Measurements from ENCODE around the gene RGS7. TPM values are rescaled to one million over a fixed set of nuclear protein-coding genes. Genes with fewer than 3 reads are reported as not detected.
"Not testable (repeated sequence)": the region's sequence is repeated elsewhere in the genome, so short reads cannot be mapped to it uniquely, and the experiment has no call there.

RGS7 gene
- total RNA-seq, 2 donors from 2014 or later: not detected

DNA sequence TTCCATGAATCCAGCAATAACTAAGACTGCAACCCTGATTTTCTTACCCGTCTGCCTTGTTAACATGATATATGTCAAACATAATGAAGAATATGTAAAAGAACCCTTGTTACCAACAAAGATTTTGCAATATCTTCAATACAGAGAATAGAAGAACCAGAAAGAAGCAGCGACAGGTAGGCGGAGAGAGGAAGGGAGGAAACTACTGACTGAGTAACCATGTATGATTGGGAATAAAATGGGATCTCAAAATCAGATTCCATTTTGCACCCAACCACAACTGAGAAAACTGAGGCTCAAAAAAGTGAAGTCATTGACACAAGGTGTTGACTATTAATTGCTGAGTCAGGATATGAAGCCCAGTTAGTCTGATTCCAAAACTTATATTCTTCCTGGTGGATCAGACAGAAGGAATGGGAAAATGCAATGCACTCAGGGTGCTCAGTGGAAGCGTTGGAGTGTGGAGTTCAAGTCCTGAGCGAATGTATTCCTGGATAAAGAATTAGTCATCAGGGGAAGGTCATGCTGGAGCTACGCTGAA lies 451.7 kb downstream of the RGS7 start:
- H3K4me1 Mint-ChIP-seq: no peaks in the 10 kb centered on the region
- no peak for ATAC-seq
- H3K36me3 Mint-ChIP-seq (ENCODE audit: low read depth): no peaks in the 10 kb centered on the region
- no peak for DNase-seq
- H3K27ac Mint-ChIP-seq: no peak overlapping the region
- H3K9me3 ChIP-seq (ENCODE audit: control insufficient read depth, low read length, poor library complexity, severe bottlenecking): peaks cover 2% of the 10 kb centered on the region
- no peaks in the 10 kb centered on the region for H3K27me3 Mint-ChIP-seq
- H3K4me3 Mint-ChIP-seq: no peak overlapping the region

DNA sequence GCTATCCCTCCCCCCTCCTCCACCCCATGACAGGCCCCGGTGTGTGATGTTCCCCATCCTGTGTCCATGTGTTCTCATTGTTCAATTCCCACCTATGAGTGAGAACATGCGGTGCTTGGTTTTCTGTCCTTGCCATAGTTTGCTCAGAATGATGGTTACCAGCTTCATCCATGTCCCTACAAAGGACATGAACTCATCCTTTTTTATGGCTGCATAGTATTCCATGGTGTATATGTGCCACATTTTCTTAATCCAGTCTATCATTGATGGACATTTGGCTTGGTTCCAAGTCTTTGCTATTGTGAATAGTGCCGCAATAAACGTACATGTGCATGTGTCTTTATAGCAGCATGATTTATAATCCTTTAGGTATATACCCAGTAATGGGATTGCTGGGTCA lies 461.6 kb downstream of the RGS7 start:
- ATAC-seq; H3K4me1 Mint-ChIP-seq; H3K27me3 Mint-ChIP-seq; H3K9me3 ChIP-seq (ENCODE audit: control insufficient read depth, low read length, poor library complexity, severe bottlenecking); H3K27ac Mint-ChIP-seq; H3K4me3 Mint-ChIP-seq; DNase-seq; H3K36me3 Mint-ChIP-seq (ENCODE audit: low read depth): not testable (repeated sequence)

DNA sequence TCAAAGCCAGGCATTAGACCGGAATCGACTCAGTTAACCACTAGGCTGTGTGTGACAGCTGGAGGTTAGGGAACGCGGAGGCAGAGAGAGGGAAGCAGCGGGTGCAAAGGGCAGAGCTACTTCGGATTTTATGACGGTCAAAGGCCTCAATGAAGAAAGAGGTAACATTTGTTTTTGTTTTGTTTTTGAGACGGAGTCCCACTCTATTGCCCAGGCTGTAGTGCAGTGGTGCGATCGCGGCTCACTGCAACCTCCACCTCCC lies 468.3 kb downstream of the RGS7 start:
- H3K9me3 ChIP-seq (ENCODE audit: control insufficient read depth, low read length, poor library complexity, severe bottlenecking): no peaks in the 10 kb centered on the region
- Mint-ChIP-seq H3K27me3 (no peaks in the 10 kb centered on the region), H3K4me3 (no peak overlapping the region), H3K27ac (no peak overlapping the region), H3K36me3 (ENCODE audit: low read depth) (no peaks in the 10 kb centered on the region), H3K4me1 (peaks cover 2% of the 10 kb centered on the region)
- DNase-seq: no peak
- no peak for ATAC-seq

DNA sequence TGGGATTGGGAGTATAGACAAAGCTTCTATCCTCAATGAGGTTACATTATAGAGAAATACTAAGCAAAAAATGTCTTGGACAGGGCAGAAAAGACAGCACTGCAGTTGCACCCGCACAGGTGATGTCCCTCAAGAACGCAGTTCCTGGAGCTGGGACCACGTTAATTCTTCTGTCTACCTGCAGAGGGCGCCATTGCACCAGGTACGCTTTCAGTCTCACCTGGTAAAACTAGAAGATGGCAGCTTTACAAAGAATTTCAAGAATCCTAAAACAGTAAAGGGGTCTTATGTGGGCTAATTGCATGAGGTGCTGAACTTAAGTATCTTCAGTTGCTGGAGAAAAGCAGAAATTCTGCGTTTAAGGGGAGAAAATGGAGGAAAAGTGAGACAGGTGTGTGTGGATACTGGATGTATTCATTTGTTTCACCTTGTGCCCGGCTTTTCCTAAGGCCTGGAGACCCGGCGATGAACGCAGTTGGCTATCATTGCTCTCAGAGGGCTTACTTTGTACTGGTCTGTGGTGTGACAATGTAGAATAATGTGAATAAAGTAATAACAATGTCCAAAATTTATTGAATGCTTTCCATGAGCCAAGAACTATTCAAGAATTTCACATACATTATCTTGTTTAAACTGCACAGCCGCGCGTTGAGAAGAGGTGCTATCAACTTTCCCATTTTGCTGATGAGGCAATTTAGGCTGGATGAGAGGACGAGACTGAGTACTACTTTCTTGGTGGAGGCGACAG lies 468.8 kb downstream of the RGS7 start:
- H3K27me3 Mint-ChIP-seq: no peaks in the 10 kb centered on the region
- H3K4me3 Mint-ChIP-seq: no peak overlapping the region
- no peak for ATAC-seq
- no peak overlapping the region for H3K27ac Mint-ChIP-seq
- DNase-seq: no peak
- H3K4me1 Mint-ChIP-seq: peaks cover 2% of the 10 kb centered on the region
- H3K36me3 Mint-ChIP-seq (ENCODE audit: low read depth): no peaks in the 10 kb centered on the region
- H3K9me3 ChIP-seq (ENCODE audit: control insufficient read depth, low read length, poor library complexity, severe bottlenecking): no peaks in the 10 kb centered on the region

DNA sequence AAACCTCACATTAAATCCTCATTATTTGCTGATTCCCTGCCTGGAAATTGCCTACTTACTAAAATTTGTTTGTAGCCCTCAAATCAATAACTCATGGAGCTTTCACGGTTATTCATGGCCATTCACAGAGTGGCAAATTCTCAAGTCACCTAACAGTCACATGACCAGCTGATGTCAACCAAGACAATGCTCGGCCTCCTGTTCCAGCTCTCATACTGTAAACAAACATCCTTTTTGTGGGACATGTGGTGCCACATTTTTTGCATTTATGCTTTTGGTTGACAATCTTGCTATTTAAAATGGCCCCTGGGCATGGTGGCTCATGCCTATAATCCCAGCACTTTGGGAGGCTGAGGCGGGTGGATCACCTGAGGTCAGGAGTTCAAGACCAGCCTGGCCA lies 473.5 kb downstream of the RGS7 start:
- Mint-ChIP-seq H3K27ac (no peak overlapping the region), H3K36me3 (ENCODE audit: low read depth) (no peaks in the 10 kb centered on the region)

DNA sequence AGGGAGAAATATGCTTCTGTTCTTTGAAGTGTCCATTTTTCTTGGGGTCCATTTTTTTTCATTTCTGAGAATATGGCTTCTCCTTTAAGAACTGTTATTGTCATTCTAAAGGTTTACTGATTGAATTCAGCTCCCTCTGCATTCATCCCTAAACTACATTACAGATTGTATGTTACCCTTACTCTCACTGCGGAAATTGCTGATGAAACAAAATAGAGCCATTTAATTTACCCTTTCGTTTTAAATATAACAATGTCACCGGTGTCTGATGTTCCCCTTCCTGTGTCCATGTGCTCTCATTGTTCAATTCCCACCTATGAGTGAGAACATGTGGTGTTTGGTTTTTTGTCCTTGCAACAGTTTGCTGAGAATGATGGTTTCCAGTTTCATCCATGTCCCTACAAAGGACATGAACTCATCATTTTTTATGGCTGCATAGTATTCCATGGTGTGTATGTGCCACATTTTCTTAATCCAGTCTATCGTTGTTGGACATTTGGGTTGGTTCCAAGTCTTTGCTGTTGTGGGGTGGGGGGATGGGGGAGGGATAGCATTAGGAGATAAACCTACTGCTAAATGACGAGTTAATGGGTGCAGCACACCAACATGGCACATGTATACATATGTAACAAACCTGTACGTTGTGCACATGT lies 474.2 kb downstream of the RGS7 start:
- H3K27ac Mint-ChIP-seq; H3K27me3 Mint-ChIP-seq; H3K9me3 ChIP-seq (ENCODE audit: control insufficient read depth, low read length, poor library complexity, severe bottlenecking); H3K4me1 Mint-ChIP-seq; DNase-seq; ATAC-seq; H3K36me3 Mint-ChIP-seq (ENCODE audit: low read depth); H3K4me3 Mint-ChIP-seq: not testable (repeated sequence)

More for the DNA sequence above, 473.5 kb downstream of the RGS7 start:
- Mint-ChIP-seq H3K27me3 (no peaks in the 10 kb centered on the region), H3K4me3 (no peak overlapping the region), H3K4me1 (peaks cover 2% of the 10 kb centered on the region)
- ATAC-seq: no peak
- DNase-seq: no peak
- no peaks in the 10 kb centered on the region for H3K9me3 ChIP-seq (ENCODE audit: control insufficient read depth, low read length, poor library complexity, severe bottlenecking)

DNA sequence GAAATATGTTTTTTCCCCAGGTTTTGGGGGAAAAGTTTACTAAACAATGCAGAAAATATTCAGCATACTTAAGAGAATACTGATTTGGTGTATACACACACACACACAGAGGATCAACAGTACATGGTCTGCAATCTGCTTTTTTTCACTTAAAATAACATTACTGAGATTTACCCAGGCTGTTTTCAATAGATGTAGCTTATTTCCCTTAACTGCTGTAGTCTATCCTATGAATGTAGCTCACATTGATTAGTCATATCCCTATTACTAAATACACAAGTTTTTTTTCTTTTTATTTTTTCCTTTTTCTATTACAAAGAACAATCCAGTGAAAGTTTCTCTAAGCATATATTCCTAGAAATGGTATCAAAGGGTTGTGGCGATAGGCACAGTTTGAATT lies 478.4 kb downstream of the RGS7 start:
- H3K4me3 Mint-ChIP-seq: no peak overlapping the region
- no peaks in the 10 kb centered on the region for H3K4me1 Mint-ChIP-seq
- ATAC-seq (no peak), DNase-seq (no peak)
- no peak overlapping the region for H3K27ac Mint-ChIP-seq
- H3K27me3 Mint-ChIP-seq: no peaks in the 10 kb centered on the region
- H3K36me3 Mint-ChIP-seq (ENCODE audit: low read depth): no peaks in the 10 kb centered on the region
- no peaks in the 10 kb centered on the region for H3K9me3 ChIP-seq (ENCODE audit: control insufficient read depth, low read length, poor library complexity, severe bottlenecking)

DNA sequence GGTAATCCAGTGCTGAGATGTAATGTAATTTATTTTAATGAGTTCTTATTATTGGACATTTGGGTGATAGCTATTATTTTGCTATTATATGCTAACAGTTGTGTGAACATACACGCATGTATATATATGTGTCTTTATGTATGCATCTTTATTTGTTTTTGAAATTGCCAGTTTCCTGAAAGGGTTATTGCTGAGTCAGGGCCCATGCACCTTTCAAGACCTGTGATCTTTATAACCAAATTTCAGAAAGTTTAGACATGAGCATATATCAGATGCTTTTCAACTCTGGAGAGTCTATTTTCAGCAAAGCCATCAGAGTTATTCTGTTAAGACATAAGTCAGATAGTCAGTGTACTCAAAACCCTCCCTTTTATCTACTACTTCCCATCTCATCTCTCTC lies 479.4 kb downstream of the RGS7 start:
- Mint-ChIP-seq H3K27ac (no peak overlapping the region), H3K4me1 (no peaks in the 10 kb centered on the region), H3K4me3 (no peak overlapping the region), H3K36me3 (ENCODE audit: low read depth) (no peaks in the 10 kb centered on the region), H3K27me3 (no peaks in the 10 kb centered on the region)
- DNase-seq: no peak
- ATAC-seq: no peak
- H3K9me3 ChIP-seq (ENCODE audit: control insufficient read depth, low read length, poor library complexity, severe bottlenecking): no peaks in the 10 kb centered on the region

DNA sequence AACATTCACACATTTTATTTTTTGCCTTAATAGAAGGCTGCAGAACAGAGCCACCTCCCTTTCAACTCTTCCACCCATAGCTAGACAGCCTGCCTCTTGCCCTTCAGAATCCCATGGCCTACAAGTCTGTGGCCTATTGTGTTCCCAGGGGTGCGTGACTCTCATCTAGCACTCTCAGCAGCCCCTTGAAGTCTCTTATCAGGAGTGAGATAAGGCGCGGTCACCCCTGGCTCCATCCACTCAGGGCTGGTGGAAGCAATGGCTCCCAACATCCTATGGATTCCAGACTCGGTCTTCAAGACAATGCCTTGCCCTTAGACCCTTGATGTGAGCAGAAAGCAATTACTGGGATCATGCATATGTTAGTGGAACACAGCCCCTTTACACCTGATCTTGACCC lies 480.9 kb downstream of the RGS7 start:
- no peaks in the 10 kb centered on the region for H3K36me3 Mint-ChIP-seq (ENCODE audit: low read depth)
- no peak overlapping the region for H3K27ac Mint-ChIP-seq
- no peaks in the 10 kb centered on the region for H3K9me3 ChIP-seq (ENCODE audit: control insufficient read depth, low read length, poor library complexity, severe bottlenecking)
- ATAC-seq (no peak), DNase-seq (no peak)
- H3K27me3 Mint-ChIP-seq: no peaks in the 10 kb centered on the region
- H3K4me1 Mint-ChIP-seq: no peaks in the 10 kb centered on the region
- no peak overlapping the region for H3K4me3 Mint-ChIP-seq

DNA sequence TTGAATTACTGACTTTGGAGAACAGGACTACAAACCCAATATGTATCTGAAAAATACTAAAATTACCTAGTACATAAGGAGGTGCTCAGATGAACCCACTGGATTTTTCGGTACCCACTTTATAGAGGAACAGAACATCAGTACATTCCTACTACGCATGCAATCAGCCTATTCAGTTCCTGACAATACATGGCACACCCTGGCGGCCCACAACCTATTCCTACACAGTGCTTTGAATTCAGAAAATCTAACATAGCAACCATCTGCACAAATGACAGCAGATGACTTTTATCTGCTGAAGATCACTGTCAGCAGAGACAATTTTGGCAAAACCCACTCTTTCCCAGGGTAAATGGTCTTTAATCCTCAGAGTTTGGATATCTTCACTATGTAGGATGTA lies 487.9 kb downstream of the RGS7 start:
- no peaks in the 10 kb centered on the region for H3K36me3 Mint-ChIP-seq (ENCODE audit: low read depth)
- H3K27ac Mint-ChIP-seq: no peak overlapping the region
- H3K4me3 Mint-ChIP-seq: no peak overlapping the region
- no peak for ATAC-seq
- peaks cover 9% of the 10 kb centered on the region for H3K27me3 Mint-ChIP-seq
- DNase-seq: no peak
- H3K9me3 ChIP-seq (ENCODE audit: control insufficient read depth, low read length, poor library complexity, severe bottlenecking): no peaks in the 10 kb centered on the region
- H3K4me1 Mint-ChIP-seq: peaks cover 2% of the 10 kb centered on the region

DNA sequence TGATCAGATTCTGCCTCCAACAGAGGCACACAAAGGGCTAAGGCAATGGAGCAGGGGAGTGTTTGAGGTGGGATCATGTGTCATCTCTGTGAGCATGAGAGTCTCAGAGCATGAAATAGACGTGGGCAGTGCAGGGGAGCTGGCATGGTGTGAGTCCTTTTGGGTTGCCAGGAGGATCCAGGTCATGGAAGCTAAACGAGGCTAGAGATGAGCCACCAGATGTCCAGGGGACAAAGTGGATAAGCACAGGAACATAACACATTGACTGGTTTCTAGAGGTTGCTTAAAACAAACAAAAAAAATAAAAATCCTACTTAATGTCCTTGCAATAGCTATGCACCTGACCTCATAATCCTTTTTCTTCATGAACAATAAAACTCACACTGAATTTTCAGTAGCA lies 490.3 kb downstream of the RGS7 start:
- Mint-ChIP-seq H3K4me3 (no peak overlapping the region), H3K4me1 (peaks cover 2% of the 10 kb centered on the region), H3K27me3 (peaks cover 11% of the 10 kb centered on the region), H3K27ac (no peak overlapping the region), H3K36me3 (ENCODE audit: low read depth) (no peaks in the 10 kb centered on the region)
- H3K9me3 ChIP-seq (ENCODE audit: control insufficient read depth, low read length, poor library complexity, severe bottlenecking): no peaks in the 10 kb centered on the region
- ATAC-seq: no peak
- no peak for DNase-seq

DNA sequence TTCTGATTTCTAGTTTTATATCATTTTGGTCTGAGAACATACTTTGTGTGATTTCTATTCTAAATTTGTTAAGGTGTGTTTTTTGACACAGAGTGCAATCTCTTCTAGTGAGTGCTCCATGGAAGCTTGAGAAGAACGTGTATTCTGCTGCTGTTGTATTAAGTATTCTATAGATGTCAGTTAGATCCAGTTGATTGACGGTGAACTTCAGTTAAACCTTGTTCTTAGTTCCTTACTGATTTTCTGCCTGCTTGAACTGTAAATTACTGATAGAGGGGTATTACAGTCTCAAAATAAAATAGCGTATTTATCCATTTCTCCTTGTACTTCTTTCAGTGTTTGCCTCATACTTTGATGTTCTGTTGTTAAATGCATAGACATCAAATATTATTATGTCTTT lies 497.0 kb downstream of the RGS7 start:
- no peak overlapping the region for H3K27ac Mint-ChIP-seq
- H3K36me3 Mint-ChIP-seq (ENCODE audit: low read depth): no peaks in the 10 kb centered on the region
- ATAC-seq (no peak), DNase-seq (no peak)
- H3K4me3 Mint-ChIP-seq: no peak overlapping the region
- no peaks in the 10 kb centered on the region for H3K9me3 ChIP-seq (ENCODE audit: control insufficient read depth, low read length, poor library complexity, severe bottlenecking)
- H3K27me3 Mint-ChIP-seq: peaks cover 12% of the 10 kb centered on the region
- no peaks in the 10 kb centered on the region for H3K4me1 Mint-ChIP-seq

DNA sequence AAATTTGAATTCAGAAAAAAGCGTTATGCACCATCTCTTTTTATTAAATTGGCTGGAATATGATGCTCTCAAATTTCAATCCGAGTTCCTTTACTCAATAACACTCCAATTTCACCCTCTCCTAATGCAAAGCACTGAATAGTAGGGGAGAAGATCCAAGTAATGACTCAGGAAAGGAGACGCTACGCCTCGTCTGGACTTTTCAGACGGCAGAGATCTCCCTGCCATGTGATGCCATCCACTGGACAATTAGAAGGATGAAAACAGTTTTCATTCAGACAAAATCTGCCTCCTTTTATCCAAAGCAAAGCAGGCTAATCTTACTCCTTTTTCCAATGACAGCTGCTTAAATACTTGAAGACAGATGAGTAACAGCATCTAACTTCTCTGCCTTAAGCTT lies 502.6 kb downstream of the RGS7 start:
- Mint-ChIP-seq H3K4me1 (no peaks in the 10 kb centered on the region), H3K36me3 (ENCODE audit: low read depth) (no peaks in the 10 kb centered on the region), H3K27ac (no peak overlapping the region), H3K4me3 (no peak overlapping the region), H3K27me3 (no peaks in the 10 kb centered on the region)
- no peaks in the 10 kb centered on the region for H3K9me3 ChIP-seq (ENCODE audit: control insufficient read depth, low read length, poor library complexity, severe bottlenecking)
- DNase-seq (no peak), ATAC-seq (no peak)

DNA sequence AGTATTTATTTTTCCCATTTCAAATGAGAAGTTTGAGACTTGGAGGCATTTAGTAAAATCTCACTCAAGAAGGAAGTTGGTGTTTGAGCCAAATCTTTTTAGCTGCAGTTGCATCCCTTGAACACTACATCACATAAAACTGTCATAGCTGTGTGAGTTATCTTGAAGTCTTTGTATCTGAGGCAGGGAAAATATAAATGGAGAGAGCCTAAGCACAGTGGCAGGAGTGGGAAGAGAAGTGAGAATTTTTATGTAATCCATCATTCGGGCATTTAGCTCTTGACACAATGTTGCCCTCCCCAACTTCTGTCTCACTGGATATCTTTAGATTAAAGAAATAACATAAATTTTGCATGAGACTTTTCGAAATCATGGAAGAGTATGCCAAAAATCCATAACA lies 509.7 kb downstream of the RGS7 start:
- H3K27me3 Mint-ChIP-seq: peaks cover 8% of the 10 kb centered on the region
- H3K9me3 ChIP-seq (ENCODE audit: control insufficient read depth, low read length, poor library complexity, severe bottlenecking): no peaks in the 10 kb centered on the region
- H3K27ac Mint-ChIP-seq: no peak overlapping the region
- H3K4me3 Mint-ChIP-seq: no peak overlapping the region
- no peak for ATAC-seq
- no peaks in the 10 kb centered on the region for H3K4me1 Mint-ChIP-seq
- no peaks in the 10 kb centered on the region for H3K36me3 Mint-ChIP-seq (ENCODE audit: low read depth)
- no peak for DNase-seq
